Right cardiac atrium (tissue), 5 donors: Measurements from ENCODE around the gene NUP188. TPM values are rescaled to one million over a fixed set of nuclear protein-coding genes. Genes with fewer than 3 reads are reported as not detected.
"Not testable (repeated sequence)": the region's sequence is repeated elsewhere in the genome, so short reads cannot be mapped to it uniquely, and the experiment has no call there.

Experiments
- ATAC-seq, 2 donors: fragments of 200-7000 bp; cut with Tn5 transposase; one replicate each; pipeline versions ENCODE4 v1.8.0 to v1.9.1; 2020; ENCODE audit warnings: moderate library complexity in 2 of 2, mild to moderate bottlenecking in 1 of 2
- DNase-seq, 3 donors: peaks; one replicate each; pipeline ENCODE4 v3.0.0-alpha.2; 2020
- H3K27ac ChIP-seq: one replicate; pipeline ENCODE4 v1.5.1; 2013; ENCODE audit warnings: mild to moderate bottlenecking, low read length, control low read depth, moderate library complexity
- H3K27me3 ChIP-seq: one replicate; pipeline ENCODE4 v1.6.1; 2013; ENCODE audit not compliant: control insufficient read depth, insufficient read depth
- H3K4me1 ChIP-seq: one replicate; pipeline ENCODE4 v1.6.1; 2013; ENCODE audit warnings: low read length; ENCODE audit not compliant: control insufficient read depth, insufficient read depth
- H3K4me3 ChIP-seq: one replicate; pipeline ENCODE4 v1.5.1; 2013; ENCODE audit warnings: low read length, control low read depth
- H3K9me3 ChIP-seq: one replicate; pipeline ENCODE4 v1.6.1; 2013; ENCODE audit warnings: low read length; ENCODE audit not compliant: control insufficient read depth
- WGBS: extraction: QIAGEN DNeasy Blood & Tissue Kit; methylation state at CpG from one replicate; pipeline ENCODE4 v1.1.7; 2013; 5-methylcytosine and 5-hydroxymethylcytosine counted together
- intact Hi-C, 4 donors: fragments of 100-400 bp; cut with DNase I; formaldehyde crosslinking; loops; one replicate each; pipeline versions ENCODE4 v1.11.0 to v1.14.0; 2022 to 2023
- polyA plus RNA-seq: library from polyadenylated mRNA; stranded (reverse); fragments of 200-250 nt; gene quantifications from one replicate; pipeline ENCODE4 v1.2.3, GENCODE V29; 2013
- total RNA-seq, 4 donors: library from RNA; stranded (reverse); fragmentation: NEBNext Ultra II Directional; extraction: Animal tissue kit (Norgen Biotek cat#: 25700); gene quantifications; one replicate each; pipeline ENCODE4 v1.2.1, GENCODE V29; 2021
- donor health status: healthy with polysubstance abuse.
- donor health status: DM: no; HTN: yes; CAD: no.
- donor health status: DM: no; HTN: no; CAD: no.
- donor health status: DM: no; HTN: yes; CAD: no; lungs with severe emphysema.
- donor health status: DM: yes; HTN: yes; CAD: no.

NUP188 gene
- total and polyA plus RNA-seq, 5 donors = 9.8 to 24.6 (median 17.2) TPM

- Histone ChIP-seq H3K4me3 (peak overlapping the region; percentile 57), H3K4me1 (peaks cover 7% of the 10 kb centered on the region), H3K27me3 (no peaks in the 10 kb centered on the region), H3K27ac (peak overlapping the region; percentile 77), H3K9me3 (no peaks in the 10 kb centered on the region)
- WGBS = under 1% methylated on average over 20 of the region's 20 CpGs
- intact Hi-C loops = no loop called here
- peak in 1 of 2 donors; percentile 36 for ATAC-seq
- DNase-seq = no peak
These were observed 297 bp upstream of the NUP188 start for GRCh38 chr9:128947277-128947526.

- H3K27me3 ChIP-seq, H3K27ac ChIP-seq, ATAC-seq, H3K4me1 ChIP-seq, H3K9me3 ChIP-seq, intact Hi-C loops, H3K4me3 ChIP-seq, DNase-seq: not testable (repeated sequence)
- 98% methylated on average over 9 of the region's 9 CpGs for WGBS
These were observed 13.9 kb downstream of the NUP188 start for GRCh38 chr9:128961403-128961802.

GRCh38 chr9:128969491-128969890 lies 22.0 kb downstream of the NUP188 start:
- intact Hi-C loops = no loop called here
- H3K27ac ChIP-seq = no peak overlapping the region
- no peaks in the 10 kb centered on the region for H3K9me3 ChIP-seq
- DNase-seq (no peak), ATAC-seq (no peak)
- H3K27me3 ChIP-seq = no peaks in the 10 kb centered on the region
- 93% methylated on average over 5 of the region's 5 CpGs for WGBS
- H3K4me3 ChIP-seq = no peak overlapping the region
- no peaks in the 10 kb centered on the region for H3K4me1 ChIP-seq

- no peak overlapping the region for H3K4me3 ChIP-seq
- intact Hi-C loops = no loop called here
- ATAC-seq (no peak), DNase-seq (no peak)
- H3K27ac ChIP-seq = no peak overlapping the region
- no peaks in the 10 kb centered on the region for H3K4me1 ChIP-seq
- H3K27me3 ChIP-seq = no peaks in the 10 kb centered on the region
- no peaks in the 10 kb centered on the region for H3K9me3 ChIP-seq
- WGBS = 78% methylated on average over 4 of the region's 4 CpGs
These were observed 25.5 kb downstream of the NUP188 start for GRCh38 chr9:128972956-128973355.

GRCh38 chr9:128979111-128979510 lies 31.6 kb downstream of the NUP188 start:
- Histone ChIP-seq H3K27me3 (no peaks in the 10 kb centered on the region), H3K27ac (no peak overlapping the region), H3K4me1 (no peaks in the 10 kb centered on the region), H3K9me3 (no peaks in the 10 kb centered on the region), H3K4me3 (no peak overlapping the region)
- DNase-seq (no peak), ATAC-seq (no peak)
- intact Hi-C loops = no loop called here
- WGBS = 81% methylated on average over 3 of the region's 3 CpGs

- ATAC-seq (no peak), DNase-seq (no peak)
- no peak overlapping the region for H3K27ac ChIP-seq
- H3K9me3 ChIP-seq = no peaks in the 10 kb centered on the region
- intact Hi-C loops = no loop called here
- no peaks in the 10 kb centered on the region for H3K27me3 ChIP-seq
- 99% methylated on average over 8 of the region's 8 CpGs for WGBS
- H3K4me3 ChIP-seq = no peak overlapping the region
- H3K4me1 ChIP-seq = no peaks in the 10 kb centered on the region
These were observed 36.0 kb downstream of the NUP188 start for GRCh38 chr9:128983536-128983935.

GRCh38 chr9:128986671-128987070 lies 39.2 kb downstream of the NUP188 start:
- ATAC-seq (no peak), DNase-seq (no peak)
- Histone ChIP-seq H3K9me3 (no peaks in the 10 kb centered on the region), H3K4me3 (no peak overlapping the region), H3K27ac (no peak overlapping the region), H3K27me3 (no peaks in the 10 kb centered on the region), H3K4me1 (no peaks in the 10 kb centered on the region)
- intact Hi-C loops = no loop called here
- 93% methylated on average over 5 of the region's 5 CpGs for WGBS

- H3K4me1 ChIP-seq = no peaks in the 10 kb centered on the region
- DNase-seq = no peak
These were observed 40.3 kb downstream of the NUP188 start for GRCh38 chr9:128987805-128988204.

GRCh38 chr9:128992995-128993394 lies 45.5 kb downstream of the NUP188 start:
- no peaks in the 10 kb centered on the region for H3K4me1 ChIP-seq
- no peak overlapping the region for H3K4me3 ChIP-seq
- no peak for DNase-seq
- 72% methylated on average over 7 of the region's 7 CpGs for WGBS
- H3K9me3 ChIP-seq = no peaks in the 10 kb centered on the region
- intact Hi-C loops = no loop called here
- no peak overlapping the region for H3K27ac ChIP-seq
- no peaks in the 10 kb centered on the region for H3K27me3 ChIP-seq
- ATAC-seq = peak in 1 of 2 donors; percentile 51

More at GRCh38 chr9:128987805-128988204, 40.3 kb downstream of the NUP188 start:
- WGBS = 79% methylated on average over 5 of the region's 5 CpGs
- ATAC-seq = no peak
- Histone ChIP-seq H3K9me3 (no peaks in the 10 kb centered on the region), H3K4me3 (no peak overlapping the region), H3K27me3 (no peaks in the 10 kb centered on the region), H3K27ac (no peak overlapping the region)
- intact Hi-C loops = no loop called here

- no peak for ATAC-seq
- intact Hi-C loops = no loop called here
- no peak for DNase-seq
- no peaks in the 10 kb centered on the region for H3K4me1 ChIP-seq
- H3K9me3 ChIP-seq = no peaks in the 10 kb centered on the region
- H3K27me3 ChIP-seq = no peaks in the 10 kb centered on the region
- H3K27ac ChIP-seq = peak overlapping the region; percentile 42
- H3K4me3 ChIP-seq = no peak overlapping the region
- 65% methylated on average over 5 of the region's 5 CpGs for WGBS
These were observed 48.3 kb downstream of the NUP188 start for GRCh38 chr9:128995791-128996190.

- WGBS = 91% methylated on average over 6 of the region's 6 CpGs
- intact Hi-C loops = no loop called here
- Histone ChIP-seq H3K9me3 (no peaks in the 10 kb centered on the region), H3K4me3 (no peak overlapping the region), H3K27me3 (no peaks in the 10 kb centered on the region), H3K27ac (no peak overlapping the region), H3K4me1 (no peaks in the 10 kb centered on the region)
- ATAC-seq (no peak), DNase-seq (no peak)
These were observed 51.0 kb downstream of the NUP188 start for GRCh38 chr9:128998462-128998861.

- DNase-seq (no peak), ATAC-seq (no peak)
- H3K9me3 ChIP-seq = no peaks in the 10 kb centered on the region
- 80% methylated on average over 13 of the region's 13 CpGs for WGBS
- H3K27ac ChIP-seq = no peak overlapping the region
- H3K27me3 ChIP-seq = no peaks in the 10 kb centered on the region
- intact Hi-C loops = no loop called here
- H3K4me3 ChIP-seq = no peak overlapping the region
- H3K4me1 ChIP-seq = no peaks in the 10 kb centered on the region
These were observed 52.2 kb downstream of the NUP188 start for GRCh38 chr9:128999581-129000206.
